Peyer's patch (tissue), 4 donors: ENCODE data around the gene NME7. TPM values are rescaled to one million over a fixed set of nuclear protein-coding genes. Genes with fewer than 3 reads are reported as not detected.
"Not testable (repeated sequence)": the region's sequence is repeated elsewhere in the genome, so short reads cannot be mapped to it uniquely, and the experiment has no call there.

Source experiments
- DNase-seq, 3 donors: peaks; one replicate each; pipeline ENCODE4 v3.0.0-alpha.2; 2017 to 2019
- H3K27ac ChIP-seq, 4 donors: fragments of 200-600 bp; sonication (generic); one replicate each; pipeline ENCODE4 v1.5.1; 2016 to 2019
- H3K27me3 ChIP-seq, 2 donors: fragments of 200-600 bp; sonication (generic); one replicate each; pipeline ENCODE4 v1.5.1; 2019
- H3K36me3 ChIP-seq, 3 donors: fragments of 200-600 bp; sonication (generic); one replicate each; pipeline ENCODE4 v1.5.1; 2016 to 2019
- H3K4me1 ChIP-seq, 4 donors: fragments of 200-600 bp; sonication (generic); one replicate each; pipeline ENCODE4 v1.5.1; 2016 to 2019
- H3K4me3 ChIP-seq, 4 donors: fragments of 200-600 bp; sonication (generic); 1 replicate in 3 of 4; 2 replicates in 1 of 4; pipeline ENCODE4 v1.5.1; 2016 to 2019; ENCODE audit warnings: mild to moderate bottlenecking in 1 of 4
- H3K9me3 ChIP-seq, 4 donors: fragments of 200-600 bp; sonication (generic); one replicate each; pipeline ENCODE4 v1.5.1; 2016 to 2019; ENCODE audit warnings: mild to moderate bottlenecking in 1 of 4
- CTCF ChIP-seq, 6 experiments: fragments of 450-650 bp in 4 of 6; fragments of 200-600 bp in 2 of 6; sonication (generic) in 1 of 6; IDR thresholded peaks; one replicate each; pipeline ENCODE4 v1.5.1; 2017 to 2019; ENCODE audit warnings: antibody characterized with exemption in 6 of 6, mild to moderate bottlenecking in 3 of 6, moderate library complexity in 1 of 6
- POLR2A ChIP-seq, 2 donors: fragments of 450-650 bp; IDR thresholded peaks; one replicate each; pipeline ENCODE4 v1.5.1; 2017; ENCODE audit warnings: antibody characterized with exemption in 2 of 2, mild to moderate bottlenecking in 2 of 2, moderate library complexity in 2 of 2
- total RNA-seq, 4 donors: library from RNA; depleted of rRNA; stranded (reverse); fragments of >200 nt; gene quantifications; one replicate each; pipeline ENCODE4 v1.1.0, GENCODE V29; 2016

Gene NME7
- 10 to 100 TPM in 1 of 4 donors, 1 to 10 TPM in 3; 3.3 to 12.7 (median 4.6) TPM for total RNA-seq

DNA sequence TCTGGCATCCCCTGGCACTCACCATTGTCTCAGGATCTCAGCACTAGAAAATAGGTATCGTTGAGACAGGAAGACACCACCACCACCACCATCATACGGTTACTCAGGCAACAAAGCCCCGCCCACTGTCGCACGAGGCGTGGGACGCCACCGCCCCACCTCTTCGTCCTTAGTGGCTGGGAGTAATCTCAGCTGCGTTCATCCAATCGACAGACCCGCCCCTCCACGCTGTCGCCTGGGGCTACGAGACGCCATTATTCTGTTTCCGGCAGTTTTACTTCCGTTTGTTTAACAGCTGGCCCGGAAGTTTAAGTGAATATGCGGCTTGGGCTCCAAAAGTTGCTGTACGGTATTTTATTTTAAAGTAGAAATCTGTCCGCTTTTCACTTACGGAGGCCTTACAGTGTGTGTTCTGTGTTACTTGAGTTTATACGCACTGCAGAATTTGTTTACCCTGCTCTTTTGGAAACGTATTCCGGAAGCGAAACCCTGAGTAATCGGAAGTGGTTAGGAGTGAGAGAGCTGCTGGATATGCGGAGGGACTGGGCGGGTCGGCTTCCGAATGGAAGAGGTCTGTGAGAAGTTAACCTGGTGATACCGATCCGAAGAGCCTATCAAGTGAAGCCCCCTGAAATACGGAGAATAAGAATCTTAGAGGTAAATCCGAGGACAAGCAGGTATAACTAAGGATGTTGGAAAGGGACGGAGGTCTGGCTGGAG, at the start of gene NME7, which contains the start of gene BLZF1:
Gene NME7, minus strand, starts transcription at position 112 of the 720 bp plus-strand sequence. Its CDS starts 87 bp downstream, at position 25.
Gene BLZF1, plus strand, starts transcription at position 510 of the 720 bp plus-strand sequence. CDS start 1,328 bp downstream, outside the sequence.
- peak; percentile 97 to 99 (median 98) for DNase-seq
- H3K36me3 ChIP-seq = peaks cover 0 to 24% (median 0%) of the 10 kb centered on the region in 3 donors
- H3K4me1 ChIP-seq = peaks cover 0 to 22% (median 0%) of the 10 kb centered on the region in 4 donors
- peak within 1 kb of the TSS; percentile 71 to 86 (median 78) for H3K27ac ChIP-seq
- TF ChIP-seq POLR2A (IDR thresholded peaks at IDR 0.05) (peak in 1 of 2 donors; percentile 47), CTCF (IDR thresholded peaks at IDR 0.05) (no peak)
- peak within 1 kb of the TSS; percentile 56 to 71 (median 64) for H3K4me3 ChIP-seq
- no peaks in the 10 kb centered on the region for H3K27me3 ChIP-seq
- H3K9me3 ChIP-seq = no peaks in the 10 kb centered on the region

DNA sequence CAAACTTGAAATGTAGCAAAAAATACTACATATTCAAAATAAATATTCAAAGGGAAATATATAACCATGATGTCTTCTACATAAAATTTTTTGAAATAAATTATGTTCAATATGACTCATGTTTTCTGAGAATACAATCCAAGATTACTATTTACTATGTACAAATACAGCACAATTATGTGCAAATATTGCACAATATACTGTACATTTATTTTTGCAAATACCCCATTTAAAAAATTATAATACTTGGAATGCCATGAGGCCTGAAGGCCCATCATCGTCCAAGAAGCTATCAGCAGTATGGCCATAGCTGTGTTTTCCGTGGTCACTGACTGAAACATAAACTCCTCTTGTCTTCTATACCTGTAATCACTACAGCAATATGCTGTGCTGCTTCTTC, 47.4 kb upstream of the NME7 start:
- no peaks in the 10 kb centered on the region for H3K27me3 ChIP-seq
- no peaks in the 10 kb centered on the region for H3K36me3 ChIP-seq
- H3K4me1 ChIP-seq = no peaks in the 10 kb centered on the region
- TF ChIP-seq POLR2A (IDR thresholded peaks at IDR 0.05) (no peak), CTCF (IDR thresholded peaks at IDR 0.05) (no peak)
- no peak overlapping the region for H3K27ac ChIP-seq
- DNase-seq = no peak
- H3K4me3 ChIP-seq = no peak overlapping the region
- no peaks in the 10 kb centered on the region for H3K9me3 ChIP-seq

GRCh38 chr1:169408340-169408739, 40.7 kb upstream of the NME7 start:
- H3K4me3 ChIP-seq, H3K4me1 ChIP-seq, H3K27me3 ChIP-seq, H3K36me3 ChIP-seq, H3K27ac ChIP-seq, DNase-seq: not testable (repeated sequence)
- peaks cover 0 to 12% (median 2%) of the 10 kb centered on the region in 4 donors for H3K9me3 ChIP-seq

DNA sequence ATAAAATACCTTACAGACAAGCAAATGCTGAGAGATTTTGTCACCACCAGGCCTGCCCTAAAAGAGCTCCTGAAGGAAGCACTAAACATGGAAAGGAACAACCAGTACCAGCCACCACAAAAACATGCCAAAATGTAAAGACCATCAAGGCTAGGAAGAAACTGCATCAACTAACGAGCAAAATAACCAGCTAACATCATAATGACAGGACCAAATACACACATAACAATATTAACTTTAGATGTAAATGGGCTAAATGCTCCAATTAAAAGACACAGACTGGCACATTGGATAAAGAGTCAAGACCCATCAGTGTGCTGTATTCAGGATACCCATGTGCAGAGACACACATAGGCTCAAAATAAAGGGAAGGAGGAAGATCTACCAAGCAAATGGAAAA, 35.0 kb upstream of the NME7 start:
- not testable (repeated sequence) for H3K4me3 ChIP-seq, H3K4me1 ChIP-seq, H3K36me3 ChIP-seq, H3K27me3 ChIP-seq, DNase-seq, H3K27ac ChIP-seq
- peaks cover 0 to 17% (median 2%) of the 10 kb centered on the region in 4 donors for H3K9me3 ChIP-seq

- no peaks in the 10 kb centered on the region for H3K27me3 ChIP-seq
- no peak overlapping the region for H3K27ac ChIP-seq
- no peak for TF ChIP-seq POLR2A (IDR thresholded peaks at IDR 0.05)
- no peak for TF ChIP-seq CTCF (IDR thresholded peaks at IDR 0.05)
- no peak for DNase-seq
- H3K9me3 ChIP-seq = no peaks in the 10 kb centered on the region
- H3K4me3 ChIP-seq = no peak overlapping the region
- peaks cover 0 to 30% (median 0%) of the 10 kb centered on the region in 3 donors for H3K36me3 ChIP-seq
- H3K4me1 ChIP-seq = no peaks in the 10 kb centered on the region
Observed at GRCh38 chr1:169395955-169396354, 28.4 kb upstream of the NME7 start.

DNA sequence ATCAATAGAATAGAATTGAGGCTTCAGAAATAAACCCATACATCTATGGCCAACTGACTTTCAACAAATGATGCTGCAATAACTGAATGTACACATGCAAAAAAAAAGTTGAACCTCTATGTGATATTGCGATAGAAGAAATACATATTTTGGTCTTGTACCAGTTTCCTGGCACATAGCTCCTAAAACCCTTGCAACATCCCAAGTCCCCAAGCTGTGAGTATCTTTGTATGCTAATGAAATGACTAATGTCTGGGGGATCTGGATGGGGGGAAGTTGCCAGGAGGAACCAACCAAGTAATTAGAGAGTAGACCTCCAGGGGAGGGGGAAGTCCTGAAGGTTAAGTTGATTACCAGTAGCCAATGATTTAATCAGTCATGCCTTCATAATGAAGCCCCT, 24.8 kb upstream of the NME7 start:
- DNase-seq = no peak
- Histone ChIP-seq H3K27me3 (no peaks in the 10 kb centered on the region), H3K36me3 (peaks cover 0 to 55% (median 0%) of the 10 kb centered on the region in 3 donors), H3K9me3 (no peaks in the 10 kb centered on the region), H3K4me1 (no peaks in the 10 kb centered on the region), H3K4me3 (no peak overlapping the region), H3K27ac (no peak overlapping the region)
- no peak for TF ChIP-seq CTCF (IDR thresholded peaks at IDR 0.05)
- no peak for TF ChIP-seq POLR2A (IDR thresholded peaks at IDR 0.05)
